Measurements from ENCODE around the gene AHNAK.

DNA sequence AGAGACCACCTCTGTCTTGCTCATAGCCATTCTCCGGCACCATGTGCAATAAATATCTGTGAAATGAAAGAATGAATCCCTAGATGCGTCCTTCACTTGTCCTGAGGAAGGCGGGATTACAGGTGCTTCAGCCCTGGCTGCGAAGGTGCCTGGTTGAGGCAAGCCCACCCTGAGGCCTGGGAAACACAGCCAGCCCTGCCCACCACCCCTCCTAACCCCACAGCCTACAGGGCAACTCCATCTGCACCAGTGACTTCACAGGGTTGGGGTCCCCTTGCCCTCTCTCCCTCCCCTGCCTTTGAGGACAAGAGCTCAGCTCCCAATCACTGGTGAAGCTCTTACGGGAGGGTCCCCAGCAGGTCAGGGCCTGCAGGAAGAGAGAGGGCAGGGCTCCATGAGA lies 145.2 kb downstream of the AHNAK start:
- TF ChIP-seq CTCF (tag by site-specific recombination; IDR thresholded peaks at IDR 0.05) (no peak), ZNF37A (tag by site-specific recombination; IDR thresholded peaks at IDR 0.05) (no peak)

Measured in HEK293 (cell line).